LHCN-M2 (cell line): ENCODE measurements around the gene DIDO1. TPM values are rescaled to one million over a fixed set of nuclear protein-coding genes. Genes with fewer than 3 reads are reported as not detected.

Source experiments
- DNase-seq: peaks from one replicate; pipeline ENCODE4 v3.0.0-alpha.2; 2012; ENCODE audit warnings: low read depth
- polyA plus RNA-seq: library from polyadenylated mRNA; unstranded; fragments of >200 nt; gene quantifications from one replicate; pipeline ENCODE4 v1.2.1, GENCODE V29; 2012; ENCODE audit warnings: missing spikeins
- total RNA-seq: library from RNA; depleted of rRNA; stranded (reverse); fragments of >200 nt; gene quantifications from 2 replicates; pipeline ENCODE4 v1.2.3, GENCODE V29; 2014; rRNA removed

Gene DIDO1
- total RNA-seq, result 29.0 and 33.1 TPM in 2 replicates
- 13.9 TPM for polyA plus RNA-seq

DNA sequence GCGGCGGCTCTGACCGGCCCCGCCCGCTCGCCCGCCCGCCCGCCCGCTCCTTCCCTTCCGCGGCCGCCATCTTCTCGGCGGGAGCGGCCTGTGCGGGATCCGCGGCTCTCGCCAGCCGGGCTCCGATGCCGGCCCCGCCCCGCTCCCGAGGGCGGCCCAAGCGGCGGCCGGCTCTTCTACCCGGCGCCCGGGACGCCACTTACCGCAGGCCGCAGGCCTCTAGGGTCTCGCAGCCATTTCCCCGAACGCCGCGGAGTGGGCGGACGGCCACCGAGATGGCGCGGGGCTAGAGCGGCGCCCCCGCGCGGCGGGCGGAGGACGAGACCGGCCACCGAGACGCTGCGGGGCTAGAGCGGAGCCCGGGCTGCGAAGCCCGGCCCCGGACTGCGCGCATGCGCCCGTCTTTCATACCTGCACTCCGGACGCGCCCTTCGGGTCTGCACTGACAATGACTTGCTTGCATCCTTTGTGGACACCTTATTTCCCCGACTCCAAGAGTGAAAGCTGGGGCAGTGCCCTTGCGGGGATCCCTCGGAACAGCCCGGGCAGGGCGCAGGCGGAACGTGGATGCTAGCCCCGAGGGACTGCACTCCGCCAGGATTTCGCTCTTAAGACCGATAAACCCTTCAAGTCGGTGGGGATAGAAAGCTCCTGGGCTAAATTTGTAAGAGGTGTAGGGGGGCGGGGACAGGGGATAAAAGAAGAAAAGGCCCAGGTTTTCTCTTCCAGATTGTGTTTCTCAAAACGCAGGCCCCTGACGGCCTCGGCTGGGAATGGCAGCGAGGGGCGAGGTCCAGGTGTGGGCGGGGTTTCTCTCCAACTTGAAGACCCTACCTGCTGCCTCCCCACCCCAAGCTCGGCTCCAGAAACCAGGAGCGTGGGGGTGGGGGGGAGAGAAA is at the start of gene DIDO1:
DIDO1 (minus strand) TSS at position 277 of the 899 bp plus-strand sequence.
- peak; percentile 78 for DNase-seq

DNA sequence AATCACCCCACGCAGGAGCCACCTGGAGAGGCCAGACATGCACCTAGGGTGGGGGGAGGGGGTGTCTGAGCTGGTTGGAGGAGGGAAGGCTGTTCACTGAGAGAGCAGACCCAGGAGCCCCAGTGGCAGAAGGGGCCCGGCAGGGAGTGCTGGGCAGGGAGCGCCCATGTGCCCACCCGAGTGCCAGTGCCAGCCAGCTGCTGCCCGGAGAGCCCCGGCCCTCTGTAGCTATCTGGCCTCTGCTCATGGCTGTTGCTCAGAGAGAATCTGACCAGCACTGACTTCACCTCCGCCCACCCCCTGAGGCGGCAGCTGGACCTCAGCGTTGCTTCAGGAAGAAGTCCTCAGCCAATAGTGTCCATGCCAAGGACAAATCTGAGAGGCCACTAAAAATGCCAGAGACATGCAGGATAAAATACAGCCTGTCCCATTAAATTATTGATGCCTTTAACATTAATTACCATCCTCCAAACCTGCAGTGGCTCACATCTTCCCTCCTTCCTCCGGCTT is 49.0 kb upstream of the DIDO1 start:
- DNase-seq, result no peak

GRCh38 chr20:62972845-62973745 is 46.8 kb upstream of the DIDO1 start:
- DNase-seq, result no peak

- peak; percentile 64 for DNase-seq
Observed at GRCh38 chr20:62971950-62972844, 45.9 kb upstream of the DIDO1 start.

GRCh38 chr20:62971211-62971949 is 45.1 kb upstream of the DIDO1 start:
- DNase-seq, result no peak

- no peak for DNase-seq
Observed at GRCh38 chr20:62970307-62971210, 44.3 kb upstream of the DIDO1 start.

DNA sequence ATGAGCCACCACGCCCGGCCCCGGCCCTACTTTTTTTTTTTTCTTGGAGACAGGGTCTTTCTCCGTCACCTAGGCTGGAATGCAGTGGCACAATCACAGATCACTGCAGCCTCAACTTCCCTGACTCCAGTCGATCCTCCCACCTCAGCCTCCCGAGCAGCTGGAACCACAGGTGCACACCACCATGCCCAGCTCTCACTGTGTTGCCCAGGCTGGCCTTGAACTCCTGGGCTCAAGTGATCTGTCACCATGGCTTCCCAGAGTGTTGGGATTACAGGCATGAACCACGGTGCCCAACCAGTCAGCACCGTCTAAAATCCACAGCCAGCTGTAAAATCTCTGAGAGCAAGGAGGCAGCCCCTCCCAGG is 43.6 kb upstream of the DIDO1 start:
- DNase-seq, result no peak

DNA sequence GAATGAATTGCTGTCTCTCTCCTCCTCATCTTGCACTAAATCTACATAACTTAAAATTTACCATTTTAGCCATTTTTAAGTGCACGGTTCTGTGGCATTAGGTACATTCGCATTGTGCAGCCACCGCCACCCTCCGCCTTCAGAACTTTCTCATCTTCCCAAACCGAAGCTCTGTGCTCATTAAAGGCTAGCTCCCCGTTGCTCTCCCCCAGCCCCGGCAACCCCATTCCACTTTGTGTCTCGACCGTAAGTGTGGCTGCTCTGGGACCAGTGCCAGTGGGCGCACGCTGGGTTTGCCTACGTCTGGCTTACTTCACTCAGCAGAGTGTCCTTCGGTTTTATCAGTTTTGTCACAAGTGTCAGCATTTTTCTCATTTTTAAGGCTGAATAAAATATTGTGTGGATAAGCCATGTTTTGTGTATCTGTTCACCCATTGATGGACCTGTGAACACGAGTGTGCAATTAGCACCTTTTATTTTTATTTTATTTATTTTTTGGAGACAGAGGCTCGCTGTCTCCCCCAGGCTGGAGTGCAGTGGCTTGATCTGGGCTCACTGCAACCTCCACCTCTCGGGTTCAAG is 43.0 kb upstream of the DIDO1 start:
- DNase-seq, result no peak

DNA sequence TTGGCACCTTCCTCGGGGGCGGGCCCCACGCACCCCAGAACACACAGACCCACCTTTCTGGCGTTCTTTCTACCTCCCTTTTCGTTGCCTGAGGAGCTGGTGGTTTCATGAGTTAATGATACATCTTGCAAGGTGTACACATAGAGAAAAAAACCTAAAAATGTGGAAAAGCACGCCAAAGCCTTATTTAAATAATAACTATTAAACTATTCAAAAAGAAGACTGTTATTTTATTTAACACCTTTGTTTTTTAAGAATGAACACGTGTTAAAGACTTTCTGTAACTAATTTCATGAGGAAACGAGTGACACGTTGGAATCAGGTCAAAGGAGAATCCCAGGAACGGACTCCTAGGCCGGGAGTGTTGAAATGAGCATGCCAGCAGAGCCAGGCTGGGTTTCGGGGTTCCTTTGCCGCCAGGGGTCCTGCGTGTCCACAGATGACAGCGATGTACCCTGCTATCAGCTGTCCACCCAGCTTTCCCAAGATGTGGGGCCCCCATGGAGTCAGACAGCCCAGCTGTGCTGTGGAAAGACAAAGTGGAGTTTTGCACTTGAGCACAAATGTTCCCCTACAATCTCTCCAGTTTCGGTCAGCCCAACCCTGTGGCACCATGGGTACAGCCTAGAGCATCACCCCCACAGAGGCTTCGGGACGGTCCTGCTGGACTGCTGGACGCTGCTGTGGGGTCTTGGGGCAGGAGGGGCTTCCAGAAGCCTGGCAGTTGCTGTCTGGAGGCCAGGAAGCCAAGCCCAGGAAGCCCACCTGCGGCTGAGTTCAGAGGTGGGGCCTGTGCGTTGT is 42.3 kb upstream of the DIDO1 start:
- DNase-seq, result no peak

GRCh38 chr20:62967628-62968351 is 41.5 kb upstream of the DIDO1 start:
- DNase-seq, result no peak

- DNase-seq, result no peak
Observed at GRCh38 chr20:62967149-62967501, 40.8 kb upstream of the DIDO1 start.

GRCh38 chr20:62966212-62967148 is 40.2 kb upstream of the DIDO1 start:
- DNase-seq, result no peak

DNA sequence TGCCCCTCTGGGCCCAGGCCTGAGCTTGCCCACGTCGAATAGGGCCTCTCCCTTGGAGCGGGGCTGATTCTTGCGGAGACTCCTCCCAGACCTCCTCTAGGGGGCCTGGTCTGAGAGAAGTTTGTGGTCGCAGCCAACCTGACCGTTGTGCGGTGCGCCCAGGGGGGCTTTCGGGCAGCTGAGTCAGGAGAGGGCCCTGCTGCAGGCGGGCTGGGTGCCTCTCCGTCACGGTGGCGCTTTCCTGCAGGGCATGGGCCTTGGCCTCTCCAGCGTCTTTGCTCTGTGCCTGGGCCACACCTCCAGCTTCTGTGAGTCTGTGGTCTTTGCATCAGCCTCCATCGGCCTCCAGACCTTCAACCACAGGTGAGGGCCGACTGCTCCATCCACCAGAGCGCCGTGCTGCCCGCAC is 39.1 kb upstream of the DIDO1 start:
- no peak for DNase-seq

GRCh38 chr20:62964700-62965099 is 38.4 kb upstream of the DIDO1 start:
- DNase-seq, result no peak

GRCh38 chr20:62963614-62964397 is 37.5 kb upstream of the DIDO1 start:
- DNase-seq, result no peak
